ENCODE results near the gene MOV10L1. TPM values are rescaled to one million over a fixed set of nuclear protein-coding genes. Genes with fewer than 3 reads are reported as not detected.

Gene MOV10L1
- total and polyA plus RNA-seq, 9 of the 15 experiments (the other 6 are each of a cell fraction or from before 2014, with no cell fraction given), result 0.06 to 0.43 (median 0.15) TPM

- BruUV-seq (replicated peaks), result no TSS peak
These were observed 12.9 kb upstream of the MOV10L1 start for GRCh38 chr22:50076646-50077535.

More at GRCh38 chr22:50076646-50077535, 12.9 kb upstream of the MOV10L1 start:
- H3K79me2 ChIP-seq (ENCODE audit: control insufficient read depth, insufficient read depth, low read length), result no peaks in the 10 kb centered on the region
- no peak overlapping the region for H3K4me3 ChIP-seq
- DNase-seq (ENCODE audit: extremely low read depth in 1 of 4, low spot score in 3 of 4), result no peak
- TF ChIP-seq, protein P1, sequence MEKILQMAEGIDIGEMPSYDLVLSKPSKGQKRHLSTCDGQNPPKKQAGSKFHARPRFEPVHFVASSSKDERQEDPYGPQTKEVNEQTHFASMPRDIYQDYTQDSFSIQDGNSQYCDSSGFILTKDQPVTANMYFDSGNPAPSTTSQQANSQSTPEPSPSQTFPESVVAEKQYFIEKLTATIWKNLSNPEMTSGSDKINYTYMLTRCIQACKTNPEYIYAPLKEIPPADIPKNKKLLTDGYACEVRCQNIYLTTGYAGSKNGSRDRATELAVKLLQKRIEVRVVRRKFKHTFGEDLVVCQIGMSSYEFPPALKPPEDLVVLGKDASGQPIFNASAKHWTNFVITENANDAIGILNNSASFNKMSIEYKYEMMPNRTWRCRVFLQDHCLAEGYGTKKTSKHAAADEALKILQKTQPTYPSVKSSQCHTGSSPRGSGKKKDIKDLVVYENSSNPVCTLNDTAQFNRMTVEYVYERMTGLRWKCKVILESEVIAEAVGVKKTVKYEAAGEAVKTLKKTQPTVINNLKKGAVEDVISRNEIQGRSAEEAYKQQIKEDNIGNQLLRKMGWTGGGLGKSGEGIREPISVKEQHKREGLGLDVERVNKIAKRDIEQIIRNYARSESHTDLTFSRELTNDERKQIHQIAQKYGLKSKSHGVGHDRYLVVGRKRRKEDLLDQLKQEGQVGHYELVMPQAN (IDR thresholded peaks at IDR 0.05; ENCODE audit: borderline replicate concordance), result no peak
- TF ChIP-seq, protein P2, sequence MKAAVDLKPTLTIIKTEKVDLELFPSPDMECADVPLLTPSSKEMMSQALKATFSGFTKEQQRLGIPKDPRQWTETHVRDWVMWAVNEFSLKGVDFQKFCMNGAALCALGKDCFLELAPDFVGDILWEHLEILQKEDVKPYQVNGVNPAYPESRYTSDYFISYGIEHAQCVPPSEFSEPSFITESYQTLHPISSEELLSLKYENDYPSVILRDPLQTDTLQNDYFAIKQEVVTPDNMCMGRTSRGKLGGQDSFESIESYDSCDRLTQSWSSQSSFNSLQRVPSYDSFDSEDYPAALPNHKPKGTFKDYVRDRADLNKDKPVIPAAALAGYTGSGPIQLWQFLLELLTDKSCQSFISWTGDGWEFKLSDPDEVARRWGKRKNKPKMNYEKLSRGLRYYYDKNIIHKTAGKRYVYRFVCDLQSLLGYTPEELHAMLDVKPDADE (conservative IDR thresholded peaks at IDR 0.05; ENCODE audit: control insufficient read depth, low read depth, low read length), result no peak
- TF ChIP-seq SOX6 (IDR thresholded peaks at IDR 0.05) (no peak), BRF1 (IDR thresholded peaks at IDR 0.05; ENCODE audit: borderline replicate concordance, extremely low read depth, insufficient read length) (no peak), PBX2 (CRISPR knock-in tag; IDR thresholded peaks at IDR 0.05; ENCODE audit: low read depth) (no peak), PBX2 (tag; conservative IDR thresholded peaks at IDR 0.05; ENCODE audit: low read depth) (no peak), IRF2 (CRISPR knock-in tag; IDR thresholded peaks at IDR 0.05) (no peak), MTA2 (IDR thresholded peaks at IDR 0.05; ENCODE audit: low read depth) (no peak), ZNF212 (CRISPR knock-in tag; IDR thresholded peaks at IDR 0.05) (no peak)
- in situ Hi-C loops (cut with MboI) (no loop called here), intact Hi-C loops (cut with micrococcal nuclease) (no loop called here)
- no peaks in the 10 kb centered on the region for H3K9me1 ChIP-seq (ENCODE audit: control insufficient read depth, insufficient read depth, low read length)
- no peak for FAIRE-seq
- ChIA-PET CTCF (ENCODE audit: low intra/inter-chr PET ratio) (no interaction called here), POLR2A (interaction anchor here (0.6 kb wide), 1 partner anchor 28 kb away, joined by 3 read pairs; no protein-coding TSS in a partner anchor)
- WGBS (ENCODE audit: insufficient coverage, low coverage, missing lambda C conversion rate), result 64% methylated on average over 30 of the region's 43 CpGs
- no peaks in the 10 kb centered on the region for H3K9me3 ChIP-seq (replicated peaks; ENCODE audit: control insufficient read depth, insufficient read depth, low read depth, low read length)
- H3K27ac ChIP-seq (ENCODE audit: extremely low read depth, low read depth, low read length), result no peak overlapping the region
- no peak overlapping the region for H2AFZ ChIP-seq (ENCODE audit: low read depth, low read length)
- no peaks in the 10 kb centered on the region for H3K27me3 ChIP-seq (ENCODE audit: control insufficient read depth in 2 of 2, insufficient read depth in 2 of 2, low read length in 2 of 2)
- no peak overlapping the region for H3K4me2 ChIP-seq (ENCODE audit: insufficient read depth, low read length)
- peaks cover 0 to 36% of the 10 kb centered on the region in 2 experiments; a peak in 2 of 5 replicates for H3K4me1 ChIP-seq (replicated peaks in 1 of 2; ENCODE audit: control insufficient read depth in 2 of 2, insufficient read depth in 2 of 2, low read length in 2 of 2)
- no peaks in the 10 kb centered on the region for H3K36me3 ChIP-seq (ENCODE audit: control insufficient read depth, insufficient read depth, low read length)
- no peak for ATAC-seq
- no peaks in the 10 kb centered on the region for H4K20me1 ChIP-seq (replicated peaks; ENCODE audit: control insufficient read depth, insufficient read depth, low read length)
- H3K9ac ChIP-seq (ENCODE audit: insufficient read depth in 1 of 2, low read depth in 2 of 2, low read length in 2 of 2), result no peak overlapping the region; a peak in 1 of 4 replicates

Measured in K562 (cell line).